Colonic mucosa (tissue), 4 donors: Measurements from ENCODE around the gene PBX4. TPM values are rescaled to one million over a fixed set of nuclear protein-coding genes. Genes with fewer than 3 reads are reported as not detected.

Experiments
- DNase-seq: peaks from one replicate; pipeline ENCODE4 v3.0.0-alpha.2; 2020
- H3K27ac ChIP-seq: fragments of 200-600 bp; one replicate; pipeline ENCODE4 v1.8.0; 2021
- H3K27me3 ChIP-seq: fragments of 200-600 bp; one replicate; pipeline ENCODE4 v1.8.0; 2021
- H3K36me3 ChIP-seq: fragments of 200-600 bp; one replicate; pipeline ENCODE4 v1.8.0; 2021
- H3K4me1 ChIP-seq: fragments of 200-600 bp; one replicate; pipeline ENCODE4 v1.8.0; 2021; ENCODE audit warnings: mild to moderate bottlenecking
- H3K4me3 ChIP-seq: fragments of 200-600 bp; one replicate; pipeline ENCODE4 v1.8.0; 2021
- H3K9ac ChIP-seq, 2 donors: one replicate each; pipeline ENCODE4 v1.7.0; 2013; ENCODE audit warnings: control low read depth in 2 of 2, low read depth in 2 of 2, low read length in 2 of 2
- H3K9me3 ChIP-seq: fragments of 200-600 bp; one replicate; pipeline ENCODE4 v1.8.0; 2021
- intact Hi-C: fragments of 100-400 bp; cut with DNase I; formaldehyde crosslinking; loops from one replicate; pipeline ENCODE4 v1.14.1; 2022
- total RNA-seq, 2 donors: library from RNA; stranded (reverse); fragmentation: NEBNext Ultra II Directional in 1 of 2; extraction: Animal tissue kit (Norgen Biotek cat#: 25700) in 1 of 2; gene quantifications; one replicate each; pipeline ENCODE4 v1.2.1, GENCODE V29; 2021
- TF ChIP-seq, protein P1 (sequence below): fragments of 200-600 bp; IDR thresholded peaks from one replicate; pipeline ENCODE4 v1.8.0; 2022; ENCODE audit warnings: antibody characterized with exemption, mild to moderate bottlenecking
- donor health status: healthy.
- donor health status: DM: no; HTN: no; CAD: no.
- donor health status: DM: no; HTN: no; CAD: no.

The PBX4 gene
- total RNA-seq, 2 donors from 2014 or later = 2.3 to 4.9 TPM

DNA sequence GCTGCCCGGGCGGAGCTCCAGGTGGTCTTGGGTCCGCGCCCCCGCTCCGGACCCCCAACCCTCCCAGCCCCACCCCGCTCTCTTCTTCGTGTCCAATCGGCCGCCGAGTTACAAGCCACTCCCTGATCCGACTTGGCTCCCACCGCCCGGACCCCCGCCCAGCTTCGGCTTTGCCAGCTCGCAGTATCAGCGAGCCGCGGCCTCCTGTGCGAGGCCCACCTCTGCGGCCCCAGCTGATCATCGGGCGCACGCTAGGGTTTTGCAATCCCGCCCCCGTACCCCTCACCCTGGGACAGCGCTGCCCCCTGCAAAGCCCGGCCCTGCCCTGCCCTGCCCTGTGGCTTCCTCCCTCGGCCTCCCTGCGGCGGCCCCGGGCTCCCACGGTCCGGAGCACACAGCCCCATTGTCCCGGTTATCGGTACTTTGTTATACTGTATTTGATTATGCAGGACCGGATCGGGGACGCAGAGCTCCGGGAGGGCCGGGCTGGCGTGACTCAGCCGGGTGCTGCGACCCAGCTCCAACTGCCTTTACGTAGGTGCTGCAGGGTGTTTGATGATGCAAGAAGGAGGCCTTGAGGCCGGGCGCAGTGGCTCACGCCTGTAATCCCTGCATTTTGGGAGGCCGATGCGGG, 10.1 kb upstream of the PBX4 start:
- no peaks in the 10 kb centered on the region for H3K27me3 ChIP-seq
- DNase-seq = peak; percentile 52
- no peaks in the 10 kb centered on the region for H3K36me3 ChIP-seq
- H3K9me3 ChIP-seq = no peaks in the 10 kb centered on the region
- TF ChIP-seq, protein P1, sequence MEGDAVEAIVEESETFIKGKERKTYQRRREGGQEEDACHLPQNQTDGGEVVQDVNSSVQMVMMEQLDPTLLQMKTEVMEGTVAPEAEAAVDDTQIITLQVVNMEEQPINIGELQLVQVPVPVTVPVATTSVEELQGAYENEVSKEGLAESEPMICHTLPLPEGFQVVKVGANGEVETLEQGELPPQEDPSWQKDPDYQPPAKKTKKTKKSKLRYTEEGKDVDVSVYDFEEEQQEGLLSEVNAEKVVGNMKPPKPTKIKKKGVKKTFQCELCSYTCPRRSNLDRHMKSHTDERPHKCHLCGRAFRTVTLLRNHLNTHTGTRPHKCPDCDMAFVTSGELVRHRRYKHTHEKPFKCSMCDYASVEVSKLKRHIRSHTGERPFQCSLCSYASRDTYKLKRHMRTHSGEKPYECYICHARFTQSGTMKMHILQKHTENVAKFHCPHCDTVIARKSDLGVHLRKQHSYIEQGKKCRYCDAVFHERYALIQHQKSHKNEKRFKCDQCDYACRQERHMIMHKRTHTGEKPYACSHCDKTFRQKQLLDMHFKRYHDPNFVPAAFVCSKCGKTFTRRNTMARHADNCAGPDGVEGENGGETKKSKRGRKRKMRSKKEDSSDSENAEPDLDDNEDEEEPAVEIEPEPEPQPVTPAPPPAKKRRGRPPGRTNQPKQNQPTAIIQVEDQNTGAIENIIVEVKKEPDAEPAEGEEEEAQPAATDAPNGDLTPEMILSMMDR = no peak
- H3K27ac ChIP-seq = peak overlapping the region; percentile 65
- intact Hi-C loops = no loop called here
- peak overlapping the region; percentile 73 for H3K4me3 ChIP-seq
- peak overlapping the region; percentile 58 to 69 for H3K9ac ChIP-seq
- H3K4me1 ChIP-seq = no peaks in the 10 kb centered on the region

DNA sequence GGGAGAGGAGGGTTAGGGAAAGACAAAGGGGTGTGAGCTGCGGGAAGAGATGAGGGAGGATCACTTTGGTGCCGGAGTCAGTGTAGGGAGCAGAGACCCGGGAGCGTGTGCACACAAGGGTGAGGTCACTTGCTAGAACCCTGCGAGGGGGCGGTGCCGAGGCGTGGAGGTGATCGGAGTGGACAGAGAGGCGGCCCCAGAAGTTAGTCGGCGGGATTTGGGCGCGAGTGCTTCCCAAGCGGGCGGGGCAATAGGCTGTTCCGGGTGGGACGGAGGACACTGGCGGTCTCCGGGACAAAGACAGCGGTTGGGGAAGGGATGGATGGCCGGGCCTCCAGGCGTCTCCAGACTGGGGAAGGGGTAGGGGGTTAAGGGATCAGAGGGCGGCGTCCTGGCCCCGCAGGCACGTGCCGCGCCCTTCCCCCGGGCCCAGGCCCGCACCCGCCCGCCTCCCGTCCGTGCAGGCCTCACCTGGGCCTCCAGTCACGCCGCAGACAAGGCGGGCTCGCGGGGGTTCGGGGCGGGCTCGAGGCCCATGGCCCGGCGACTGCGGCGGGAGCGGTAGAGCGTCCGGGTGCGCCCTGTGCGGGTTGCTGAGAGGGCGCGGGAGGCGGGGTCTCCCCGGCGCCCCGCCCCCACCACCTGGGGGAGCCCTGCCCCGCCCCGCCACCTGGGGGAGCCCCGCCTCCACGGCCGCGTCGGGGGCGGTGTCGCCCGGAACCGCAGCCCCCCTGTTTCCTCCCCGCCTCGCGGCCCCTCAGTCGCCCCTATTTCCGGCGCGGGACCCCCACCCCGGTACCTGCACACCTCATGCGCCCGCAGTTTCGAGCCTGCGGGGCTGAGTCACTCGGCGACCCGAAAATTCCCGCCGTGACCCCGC, 9.4 kb upstream of the PBX4 start, which contains the start of gene LPAR2:
Gene LPAR2, minus strand, starts transcription at position 600 of the 880 bp plus-strand sequence. CDS start 945 bp downstream, outside the sequence.
- Histone ChIP-seq H3K27me3 (no peaks in the 10 kb centered on the region), H3K36me3 (no peaks in the 10 kb centered on the region), H3K4me3 (peak within 1 kb of the TSS; percentile 73), H3K27ac (peak within 1 kb of the TSS; percentile 65), H3K9me3 (no peaks in the 10 kb centered on the region), H3K4me1 (no peaks in the 10 kb centered on the region), H3K9ac (peak within 1 kb of the TSS; percentile 69 to 78)
- peak; percentile 76 for DNase-seq
- TF ChIP-seq, protein P1 = no peak
- intact Hi-C loops = no loop called here

DNA sequence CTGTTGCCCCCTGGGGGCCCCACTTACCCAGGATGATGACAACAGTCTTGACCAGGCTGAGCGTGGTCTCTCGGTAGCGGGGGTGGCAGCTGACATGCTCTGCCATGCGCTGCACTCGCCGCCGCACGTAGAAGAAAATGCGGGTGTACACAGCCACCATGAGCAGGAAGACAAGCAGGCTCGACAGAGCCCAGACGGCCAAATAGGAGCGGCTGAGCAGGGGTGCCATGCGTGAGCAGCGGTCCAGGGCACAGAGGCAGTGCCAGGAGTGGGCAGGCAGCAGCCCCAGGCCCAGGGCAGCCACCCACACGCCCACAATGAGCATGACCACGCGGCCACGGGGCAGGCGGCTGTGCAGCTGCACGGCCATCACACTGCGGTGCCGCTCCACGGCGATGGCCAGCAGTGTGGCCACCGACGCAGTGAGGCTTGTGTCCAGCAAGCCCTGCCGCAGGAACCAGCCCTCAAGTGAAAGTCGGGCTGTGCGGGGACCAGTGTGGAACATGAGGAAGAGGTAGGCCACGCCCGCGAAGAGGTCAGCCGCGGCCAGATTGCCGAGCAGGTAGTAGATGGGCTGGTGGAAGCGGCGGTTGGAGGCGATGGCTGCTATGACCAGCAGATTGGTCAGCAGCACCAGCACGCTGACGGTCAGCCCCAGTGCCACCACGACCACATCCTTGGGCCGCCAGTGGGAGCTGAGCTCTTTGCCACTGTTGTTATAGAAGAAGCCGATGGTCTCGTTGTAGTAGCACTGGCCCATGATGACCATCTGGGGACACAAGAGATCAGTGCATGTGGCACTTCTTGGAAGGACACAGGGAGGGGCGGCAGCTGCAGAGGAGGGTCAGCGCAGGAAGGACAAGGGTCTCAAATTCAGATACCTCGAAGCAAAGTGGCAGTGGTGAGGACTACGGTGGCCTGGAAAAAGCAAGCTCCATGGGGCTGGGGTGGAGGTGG, 8.3 kb upstream of the PBX4 start:
- peak overlapping the region; percentile 73 for H3K4me3 ChIP-seq
- DNase-seq = no peak
- peak overlapping the region in 1 of 2 donors; percentile 78 for H3K9ac ChIP-seq
- no peaks in the 10 kb centered on the region for H3K36me3 ChIP-seq
- H3K9me3 ChIP-seq = no peaks in the 10 kb centered on the region
- no peak overlapping the region for H3K27ac ChIP-seq
- H3K4me1 ChIP-seq = no peaks in the 10 kb centered on the region
- H3K27me3 ChIP-seq = no peaks in the 10 kb centered on the region
- intact Hi-C loops = no loop called here
- TF ChIP-seq, protein P1 = no peak

DNA sequence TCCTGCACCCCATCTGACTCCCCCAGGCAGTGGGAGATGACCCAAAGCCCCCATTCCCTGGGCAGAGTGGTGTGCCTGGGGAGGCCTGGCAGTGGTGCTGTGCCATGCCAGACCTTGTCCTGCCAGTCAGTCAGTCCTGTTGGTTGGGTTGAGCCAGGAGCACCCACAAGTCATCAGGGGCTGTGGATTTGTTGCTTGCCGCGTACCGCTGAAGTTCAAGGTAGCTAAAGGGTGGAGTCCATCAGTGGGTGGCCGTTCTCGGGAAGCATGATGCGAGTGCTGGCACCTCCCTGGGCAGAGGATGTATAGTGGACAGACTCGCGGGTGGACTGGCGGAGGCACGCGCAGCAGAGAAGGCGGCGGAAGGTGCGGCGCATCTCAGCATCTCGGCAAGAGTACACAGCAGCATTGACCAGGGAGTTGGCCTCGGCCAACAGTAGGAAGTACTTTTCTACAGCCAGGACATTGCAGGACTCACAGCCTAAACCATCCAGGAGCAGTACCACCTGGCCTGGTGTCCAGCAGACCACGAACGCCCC, 5.6 kb upstream of the PBX4 start:
- no peak overlapping the region for H3K27ac ChIP-seq
- H3K36me3 ChIP-seq = no peaks in the 10 kb centered on the region
- DNase-seq = no peak
- H3K4me1 ChIP-seq = no peaks in the 10 kb centered on the region
- H3K9me3 ChIP-seq = no peaks in the 10 kb centered on the region
- no peak overlapping the region for H3K4me3 ChIP-seq
- TF ChIP-seq, protein P1 = no peak
- H3K9ac ChIP-seq = no peak overlapping the region
- intact Hi-C loops = no loop called here
- H3K27me3 ChIP-seq = no peaks in the 10 kb centered on the region

DNA sequence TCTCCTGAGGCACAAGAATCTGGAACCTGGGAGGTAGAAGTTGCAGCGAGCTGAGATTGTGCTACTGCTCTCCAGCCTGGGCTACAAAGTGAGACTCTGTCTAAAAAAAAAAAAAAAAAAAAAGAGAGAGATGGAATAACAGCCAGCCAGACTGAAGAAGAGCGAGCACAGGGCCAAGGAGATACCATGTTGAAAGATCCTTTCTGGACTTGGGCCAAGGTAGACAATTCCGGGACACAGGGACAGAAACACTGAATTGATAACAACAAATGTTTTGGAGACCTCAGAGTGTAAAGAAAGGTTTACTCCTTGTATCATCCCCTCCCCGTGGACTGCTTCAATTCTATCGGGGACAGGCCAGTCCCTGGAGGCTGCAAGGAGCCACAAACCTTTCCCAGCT, 4.9 kb upstream of the PBX4 start:
- Histone ChIP-seq H3K27me3 (no peaks in the 10 kb centered on the region), H3K36me3 (no peaks in the 10 kb centered on the region), H3K4me3 (no peak overlapping the region), H3K9me3 (no peaks in the 10 kb centered on the region), H3K9ac (no peak overlapping the region), H3K27ac (no peak overlapping the region), H3K4me1 (no peaks in the 10 kb centered on the region)
- TF ChIP-seq, protein P1 = no peak
- no peak for DNase-seq
- intact Hi-C loops = no loop called here
